OCI-M1 (cell line): ENCODE data around the gene THBS2.

Experiments
- DNase-seq: peaks from one replicate; lab custom pipeline; 2025; lab: John Stamatoyannopoulos, UW

The THBS2 gene

GRCh38 chr6:169249057-169249456 lies 4.6 kb downstream of the THBS2 start:
- no peak for DNase-seq

DNA sequence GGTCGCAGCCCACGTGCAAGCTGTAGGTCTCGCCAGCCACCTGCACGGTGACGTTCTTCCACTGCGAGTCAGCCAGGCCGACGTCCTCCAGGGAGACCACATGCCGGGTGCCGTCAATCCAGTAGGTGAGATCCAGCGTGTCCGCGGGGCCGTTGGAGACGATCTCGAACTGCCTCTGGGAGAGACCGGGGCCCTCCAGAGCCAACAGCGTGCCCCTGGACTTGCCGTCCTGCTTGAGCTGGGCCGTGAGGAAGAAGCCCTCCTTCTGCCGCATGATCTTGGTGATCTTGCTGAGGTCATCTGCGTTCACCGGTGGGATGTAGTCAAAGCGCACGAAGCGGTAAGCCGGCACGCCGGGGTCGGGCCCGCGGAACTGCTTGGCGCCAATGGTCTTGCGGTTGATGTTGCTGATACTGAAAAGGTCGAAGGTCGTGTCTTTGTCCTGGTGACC lies 5.1 kb downstream of the THBS2 start:
- no peak for DNase-seq

DNA sequence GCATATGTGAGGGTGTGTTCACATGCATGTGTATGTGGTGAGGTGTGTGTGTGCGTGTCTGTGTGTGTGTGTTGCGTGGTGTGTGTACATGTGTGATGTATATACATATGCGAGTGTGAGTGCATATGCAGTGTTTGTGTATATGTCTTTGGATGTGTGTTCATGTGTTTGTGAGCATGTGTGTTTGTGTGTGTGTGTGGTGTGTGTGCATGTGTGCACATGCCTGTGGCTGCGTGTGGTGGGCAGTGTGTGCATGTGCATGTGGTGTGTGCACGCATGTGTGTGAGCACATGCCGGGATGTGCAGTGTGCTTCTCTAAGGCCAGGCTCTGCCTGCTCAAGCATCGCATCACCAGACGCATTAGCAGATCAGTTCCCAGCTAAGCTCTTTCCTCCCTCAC lies 5.7 kb downstream of the THBS2 start:
- no peak for DNase-seq

GRCh38 chr6:169247419-169247818 lies 6.2 kb downstream of the THBS2 start:
- DNase-seq: no peak

- no peak for DNase-seq
Measured at GRCh38 chr6:169246445-169246844, 7.2 kb downstream of the THBS2 start.

- no peak for DNase-seq
Measured at GRCh38 chr6:169244684-169245383, 8.8 kb downstream of the THBS2 start.

- DNase-seq: no peak
Measured at GRCh38 chr6:169243661-169244060, 10.0 kb downstream of the THBS2 start.

GRCh38 chr6:169243186-169243585 lies 10.5 kb downstream of the THBS2 start:
- DNase-seq: no peak

DNA sequence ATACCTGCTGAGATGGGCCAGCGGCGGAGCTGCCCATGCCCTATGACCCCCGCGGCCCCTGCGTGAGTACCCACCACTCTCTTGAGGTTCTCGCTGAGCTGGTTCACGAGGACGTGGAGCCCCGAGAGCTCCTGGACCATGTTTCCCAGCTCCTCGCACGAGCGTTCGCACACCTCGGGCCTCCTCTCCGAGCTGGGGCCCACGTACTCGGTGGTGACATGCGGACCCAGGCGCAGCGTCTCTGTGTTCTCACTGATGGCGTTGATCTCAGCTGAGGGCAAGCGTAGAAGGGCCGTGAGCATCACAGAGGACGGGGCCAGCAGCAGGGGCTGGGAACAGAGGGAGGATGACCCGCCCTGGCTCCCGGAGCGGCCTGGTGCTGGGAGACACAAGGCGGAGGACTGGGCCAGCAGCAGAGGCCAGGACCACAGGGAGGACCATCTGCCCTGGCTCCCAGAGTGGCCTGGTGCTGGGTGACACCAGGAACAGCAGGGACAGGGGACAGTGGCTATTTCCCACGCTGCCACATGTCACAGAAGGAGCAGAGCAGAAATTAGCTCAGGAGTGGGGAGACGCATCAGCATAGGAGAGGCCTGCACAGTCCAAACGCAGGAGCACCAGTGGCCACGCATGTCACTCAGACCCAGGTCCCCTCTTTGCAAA lies 11.8 kb downstream of the THBS2 start:
- no peak for DNase-seq

DNA sequence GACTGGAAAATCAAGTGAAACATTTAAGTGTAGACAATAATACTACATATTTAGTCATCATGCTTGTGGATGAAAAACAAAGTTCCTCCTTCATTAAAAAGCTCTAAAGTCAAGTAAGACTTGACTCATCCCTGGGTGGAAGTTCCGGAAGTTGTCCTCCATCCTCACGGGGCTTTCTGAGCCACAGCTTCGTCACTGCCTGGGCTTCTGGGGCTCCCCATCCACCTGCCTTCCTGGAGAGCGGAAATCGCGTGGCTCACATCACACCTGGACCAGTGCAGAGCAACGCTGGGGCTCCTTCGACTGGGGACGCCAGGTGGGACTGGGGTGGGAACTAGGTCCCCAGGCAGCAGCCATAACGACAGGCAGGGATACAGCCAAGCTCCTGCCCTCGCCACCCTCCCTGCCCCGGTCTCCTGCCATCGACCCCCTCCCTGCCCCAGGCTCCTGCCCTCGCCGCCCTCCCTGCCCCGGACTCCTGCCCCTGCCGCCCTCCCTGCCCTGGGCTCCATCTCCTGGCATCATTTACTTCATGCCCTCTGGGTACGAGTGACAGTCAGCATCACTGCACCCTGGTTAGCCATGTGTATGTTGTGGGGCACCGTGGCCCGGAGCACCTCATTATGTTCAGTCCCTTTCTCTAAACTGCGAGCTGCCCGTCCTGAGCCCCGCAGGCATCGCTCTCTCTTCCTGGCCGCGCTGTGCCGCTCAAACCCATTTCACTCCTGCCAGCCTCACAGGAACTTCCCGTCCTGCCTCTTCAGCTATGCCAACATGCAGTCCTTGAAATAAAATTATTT lies 12.9 kb downstream of the THBS2 start:
- DNase-seq: no peak

- no peak for DNase-seq
Measured at GRCh38 chr6:169240125-169240524, 13.5 kb downstream of the THBS2 start.

- no peak for DNase-seq
Measured at GRCh38 chr6:169239181-169239580, 14.5 kb downstream of the THBS2 start.

DNA sequence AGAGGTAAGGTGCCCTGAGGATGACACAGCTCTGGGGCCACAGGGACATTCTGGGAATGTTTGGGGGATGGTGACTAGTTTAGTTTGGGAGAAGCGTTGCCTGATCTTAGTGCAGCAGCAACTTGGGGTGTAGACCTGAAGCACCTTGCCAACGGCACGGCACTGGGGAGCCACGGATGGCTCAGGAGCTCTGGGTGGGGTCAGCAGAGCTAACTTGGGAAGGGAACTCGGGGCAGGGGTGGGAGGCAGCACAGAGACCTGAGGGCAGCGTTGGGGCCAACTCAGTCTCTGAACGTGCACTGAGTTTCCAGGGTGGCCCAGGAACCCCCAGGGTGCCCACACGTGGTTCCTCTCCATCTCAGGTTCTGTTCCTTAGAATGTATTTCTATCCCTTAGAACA lies 14.9 kb downstream of the THBS2 start:
- DNase-seq: no peak

DNA sequence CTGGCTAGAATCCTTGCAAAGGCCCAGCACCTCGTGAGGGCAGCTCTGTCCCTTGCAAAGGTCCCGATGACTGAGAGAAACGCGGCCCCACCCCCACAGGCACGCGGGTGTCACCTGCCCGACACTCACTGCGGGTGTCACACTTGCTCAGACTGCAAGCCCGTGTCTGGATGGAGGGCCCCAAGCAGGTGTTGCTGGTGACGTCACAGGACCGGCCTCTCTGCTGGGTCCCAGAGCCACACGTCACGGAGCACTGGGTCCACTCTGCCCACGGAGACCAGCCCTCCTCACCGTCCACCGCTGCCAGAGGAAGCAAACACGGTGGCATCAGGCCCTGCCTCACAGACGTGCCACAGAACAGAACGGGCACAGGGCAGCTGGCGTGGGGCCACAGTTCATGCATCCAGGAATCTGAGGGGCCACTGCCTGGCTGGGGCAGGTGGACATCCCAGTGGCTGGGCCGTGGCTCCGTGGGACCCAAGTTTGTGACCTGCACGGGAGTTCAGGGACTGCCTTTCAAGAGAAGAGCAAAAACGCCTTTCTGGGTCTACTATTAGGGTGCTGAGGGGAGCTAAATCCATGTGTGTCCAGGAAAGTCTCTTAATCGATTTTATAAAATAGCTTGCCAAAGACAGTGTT lies 16.0 kb downstream of the THBS2 start:
- no peak for DNase-seq

GRCh38 chr6:169236988-169237387 lies 16.7 kb downstream of the THBS2 start:
- DNase-seq: no peak

DNA sequence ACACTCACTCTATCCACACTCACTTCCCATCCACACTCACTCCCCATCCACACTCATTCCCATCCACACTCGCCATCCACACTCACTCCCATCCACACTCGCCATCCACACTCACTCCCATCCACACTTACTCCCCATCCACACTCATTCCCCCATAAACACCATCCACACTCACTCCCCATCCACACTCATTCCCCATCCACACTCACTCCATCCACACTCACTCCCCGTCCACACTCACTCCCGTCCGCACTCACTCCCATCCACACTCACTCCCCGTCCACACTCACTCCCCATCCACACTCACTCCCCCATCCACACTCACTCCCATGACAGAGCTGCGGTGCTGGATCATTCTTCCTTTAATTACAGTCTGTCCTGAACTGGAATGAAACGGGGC lies 17.1 kb downstream of the THBS2 start:
- no peak for DNase-seq

GRCh38 chr6:169235286-169235685 lies 18.4 kb downstream of the THBS2 start:
- no peak for DNase-seq

DNA sequence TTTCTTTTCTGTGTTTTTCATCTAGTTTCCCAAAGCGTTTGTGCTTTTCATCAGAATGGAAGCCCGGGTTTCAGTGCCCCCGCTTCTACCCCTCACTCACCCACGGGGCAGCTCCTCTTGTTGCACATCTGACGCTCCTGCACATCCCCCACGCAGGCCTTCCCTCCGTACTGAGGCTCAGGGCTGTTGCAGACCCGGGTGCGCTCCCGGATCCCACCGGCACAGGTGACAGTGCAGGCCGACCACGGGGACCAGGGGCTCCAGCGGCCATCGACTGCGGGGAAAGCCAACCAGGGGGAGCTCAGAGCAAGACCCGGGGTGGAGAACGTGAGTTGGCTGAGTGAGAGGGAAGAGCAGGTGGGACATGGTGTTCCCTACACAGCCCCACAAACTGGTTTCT lies 19.0 kb downstream of the THBS2 start:
- DNase-seq: no peak

DNA sequence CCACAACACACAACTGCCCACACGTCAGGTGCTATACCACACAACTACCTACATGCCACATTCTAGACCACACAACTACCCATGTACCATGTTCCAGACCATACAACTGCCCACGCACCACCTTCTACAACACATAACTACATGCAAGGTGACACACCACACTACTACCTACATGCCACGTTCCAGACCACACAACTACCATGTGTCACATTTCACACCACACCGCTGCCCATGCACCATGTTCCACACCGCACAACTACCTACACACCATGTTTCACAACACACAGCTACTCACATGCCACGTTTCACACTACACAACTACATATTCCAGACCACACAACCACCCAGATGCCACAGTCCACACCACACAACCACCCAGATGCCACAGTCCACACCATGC lies 19.8 kb downstream of the THBS2 start:
- no peak for DNase-seq

DNA sequence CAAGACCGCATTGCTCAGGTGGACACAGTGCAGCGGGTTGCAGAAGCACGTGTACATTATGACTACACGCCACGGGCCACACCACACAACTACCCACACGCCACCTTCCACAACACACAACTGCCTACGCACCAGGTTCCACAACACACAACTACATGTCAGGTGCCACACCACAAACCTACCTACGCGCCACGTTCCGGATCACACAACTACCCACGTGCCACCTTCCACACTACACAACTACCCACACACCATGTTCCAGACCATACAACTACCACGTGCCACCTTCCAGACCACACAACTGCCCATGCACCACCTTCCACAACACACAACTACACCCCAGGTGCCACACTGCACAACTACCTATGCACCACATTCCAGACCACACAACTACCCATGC lies 20.5 kb downstream of the THBS2 start:
- DNase-seq: no peak

DNA sequence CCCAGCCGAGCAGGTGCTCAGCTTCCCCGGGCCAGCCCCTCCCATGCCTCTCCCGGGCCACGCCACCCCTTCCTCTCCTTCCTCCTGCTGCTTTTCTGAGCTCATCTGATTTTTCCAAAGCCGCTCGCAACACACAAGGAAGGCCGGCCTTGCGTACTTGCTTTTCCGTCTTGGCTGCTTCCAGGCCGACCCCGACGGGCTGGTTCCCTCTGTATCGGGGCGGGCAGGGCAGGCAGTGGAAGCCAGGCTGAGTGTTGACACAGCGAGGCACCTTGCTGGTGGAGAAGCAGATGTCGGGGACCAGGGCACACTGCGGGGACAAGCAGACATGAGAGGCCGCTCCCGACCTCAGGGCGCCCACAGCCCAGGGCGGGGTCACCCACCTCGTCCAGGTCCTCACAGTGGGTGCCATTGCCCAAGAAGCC lies 21.1 kb downstream of the THBS2 start:
- no peak for DNase-seq

GRCh38 chr6:169231790-169232506 lies 21.7 kb downstream of the THBS2 start:
- DNase-seq: no peak
